Stimulated activated CD4-positive, alpha-beta T cell treated with anti-CD3 and anti-CD28 coated beads, Interleukin-1b, Interleukin-23, amount 100 ng/mL, for 48 hours (primary cell): Measurements from ENCODE around the gene NTSR2.

Source experiments
- DNase-seq: peaks from one replicate; pipeline ENCODE4 v3.0.0-alpha.2; 2020

Gene NTSR2

GRCh38 chr2:11618708-11619062 lies 51.3 kb downstream of the NTSR2 start:
- DNase-seq: no peak

GRCh38 chr2:11617984-11618707 lies 51.8 kb downstream of the NTSR2 start:
- DNase-seq: no peak

- DNase-seq: no peak
Observed at GRCh38 chr2:11617527-11617926, 52.5 kb downstream of the NTSR2 start.

GRCh38 chr2:11616851-11617415 lies 53.1 kb downstream of the NTSR2 start:
- DNase-seq: no peak

GRCh38 chr2:11616097-11616687 lies 53.8 kb downstream of the NTSR2 start:
- DNase-seq: no peak

- no peak for DNase-seq
Observed at GRCh38 chr2:11615209-11615608, 54.8 kb downstream of the NTSR2 start.

GRCh38 chr2:11613297-11613696 lies 56.7 kb downstream of the NTSR2 start:
- DNase-seq: no peak

- DNase-seq: no peak
Observed at GRCh38 chr2:11612553-11613215, 57.3 kb downstream of the NTSR2 start.

- no peak for DNase-seq
Observed at GRCh38 chr2:11611251-11611650, 58.7 kb downstream of the NTSR2 start.

GRCh38 chr2:11610624-11611242 lies 59.3 kb downstream of the NTSR2 start:
- no peak for DNase-seq
